H9 (cell line): ENCODE measurements around the gene RELL1. TPM values are rescaled to one million over a fixed set of nuclear protein-coding genes. Genes with fewer than 3 reads are reported as not detected.

Experiments
- DNase-seq: peaks from one replicate; pipeline ENCODE4 v3.0.0-alpha.2; 2017
- H2AFZ ChIP-seq: one replicate; pipeline ENCODE4 v1.6.1; 2013; ENCODE audit warnings: mild to moderate bottlenecking, low read length, control low read depth, moderate library complexity
- H2AK5ac ChIP-seq: 2 replicates; pipeline ENCODE4 v1.6.1; 2013; ENCODE audit warnings: low read length, control low read depth, mixed read lengths; ENCODE audit not compliant: insufficient read length
- H2BK120ac ChIP-seq: one replicate; pipeline ENCODE4 v1.6.1; 2013; ENCODE audit warnings: low read depth, mild to moderate bottlenecking, low read length, control low read depth, inconsistent platforms; ENCODE audit not compliant: poor library complexity, severe bottlenecking
- H2BK12ac ChIP-seq: 2 replicates; pipeline ENCODE4 v1.6.1; 2013; ENCODE audit warnings: low read length, control low read depth, mixed read lengths, low read depth; ENCODE audit not compliant: insufficient read length
- H2BK15ac ChIP-seq: 2 replicates; pipeline ENCODE4 v1.6.1; 2013; ENCODE audit warnings: low read depth, low read length, control low read depth
- H2BK20ac ChIP-seq: one replicate; pipeline ENCODE4 v1.6.1; 2013; ENCODE audit warnings: low read depth, mild to moderate bottlenecking, low read length, control low read depth, inconsistent platforms; ENCODE audit not compliant: poor library complexity, severe bottlenecking
- H2BK5ac ChIP-seq: 2 replicates; pipeline ENCODE4 v1.6.1; 2013; ENCODE audit warnings: low read length, control low read depth, mixed read lengths; ENCODE audit not compliant: insufficient read length
- H3K14ac ChIP-seq: 2 replicates; pipeline ENCODE4 v1.6.1; 2013; ENCODE audit warnings: low read length, control low read depth; ENCODE audit not compliant: insufficient read depth
- H3K18ac ChIP-seq: 2 replicates; pipeline ENCODE4 v1.6.1; 2013; ENCODE audit warnings: low read depth, mild to moderate bottlenecking, mixed read lengths, low read length, control low read depth; ENCODE audit not compliant: insufficient read length
- H3K23ac ChIP-seq: 2 replicates; pipeline ENCODE4 v1.6.1; 2013; ENCODE audit warnings: low read length, control low read depth, mixed read lengths, low read depth; ENCODE audit not compliant: insufficient read length
- H3K23me2 ChIP-seq: 2 replicates; pipeline ENCODE4 v1.6.1; 2013; ENCODE audit warnings: low read depth, mild to moderate bottlenecking, mixed read lengths, low read length, control low read depth; ENCODE audit not compliant: insufficient read length, poor library complexity, severe bottlenecking
- H3K27ac ChIP-seq: 2 replicates; pipeline ENCODE4 v1.5.1; 2013; ENCODE audit warnings: low read length, control low read depth, mixed read lengths, low read depth; ENCODE audit not compliant: insufficient read length
- H3K27me3 ChIP-seq: 2 replicates; pipeline ENCODE4 v1.6.1; 2013; ENCODE audit warnings: low read length, control low read depth, inconsistent platforms; ENCODE audit not compliant: insufficient read depth
- H3K4ac ChIP-seq: 2 replicates; pipeline ENCODE4 v1.6.1; 2013; ENCODE audit warnings: low read depth, mild to moderate bottlenecking, control low read depth, inconsistent platforms, low read length, moderate library complexity
- H3K4me1 ChIP-seq: 2 replicates; pipeline ENCODE4 v1.6.1; 2013; ENCODE audit warnings: low read length, control low read depth, inconsistent platforms; ENCODE audit not compliant: insufficient read depth
- H3K4me2 ChIP-seq: 2 replicates; pipeline ENCODE4 v1.6.1; 2013; ENCODE audit warnings: low read length, control low read depth, mixed read lengths; ENCODE audit not compliant: insufficient read length, insufficient read depth
- H3K56ac ChIP-seq: 2 replicates; pipeline ENCODE4 v1.6.1; 2013; ENCODE audit warnings: low read depth, mild to moderate bottlenecking, mixed read lengths, low read length, control low read depth; ENCODE audit not compliant: insufficient read length
- H3K79me1 ChIP-seq: 2 replicates; pipeline ENCODE4 v1.6.1; 2013; ENCODE audit warnings: low read depth, mild to moderate bottlenecking, moderate library complexity, low read length, control low read depth, inconsistent platforms; ENCODE audit not compliant: insufficient read depth, poor library complexity, severe bottlenecking
- H3K79me2 ChIP-seq: 2 replicates; pipeline ENCODE4 v1.6.1; 2013; ENCODE audit warnings: low read length, control low read depth, inconsistent platforms; ENCODE audit not compliant: insufficient read depth
- H3K9ac ChIP-seq: 2 replicates; pipeline ENCODE4 v1.6.1; 2013; ENCODE audit warnings: low read length, control low read depth, mixed read lengths; ENCODE audit not compliant: insufficient read length; ENCODE audit errors: extremely low read depth
- H3K9me3 ChIP-seq: one replicate; pipeline ENCODE4 v1.6.1; 2013; ENCODE audit warnings: low read depth, low read length, inconsistent platforms; ENCODE audit not compliant: control insufficient read depth
- H3T11ph ChIP-seq: one replicate; pipeline ENCODE4 v1.6.1; 2013; ENCODE audit warnings: mild to moderate bottlenecking, low read length, control low read depth, inconsistent platforms
- H4K20me1 ChIP-seq: one replicate; pipeline ENCODE4 v1.6.1; 2013; ENCODE audit not compliant: control insufficient read depth, insufficient read length, insufficient read depth
- H4K5ac ChIP-seq: 2 replicates; pipeline ENCODE4 v1.6.1; 2013; ENCODE audit warnings: low read depth, mild to moderate bottlenecking, mixed read lengths, low read length, control low read depth; ENCODE audit not compliant: insufficient read length
- H4K8ac ChIP-seq: replicated peaks from 2 replicates; pipeline ENCODE4 v1.6.1; 2013; ENCODE audit warnings: low read length, control low read depth, mixed read lengths, low read depth; ENCODE audit not compliant: insufficient read length
- H4K91ac ChIP-seq: 2 replicates; pipeline ENCODE4 v1.6.1; 2013; ENCODE audit warnings: low read depth, mild to moderate bottlenecking, moderate library complexity, mixed read lengths, low read length, control low read depth; ENCODE audit not compliant: insufficient read length
- H3K27ac Mint-ChIP-seq, 3 experiments: 2 replicates in 2 of 3; 3 replicates in 1 of 3; pipeline ENCODE4 v1.8.0; 2020 to 2021; ENCODE audit warnings: mixed read lengths in 3 of 3, mild to moderate bottlenecking in 1 of 3, moderate library complexity in 1 of 3
- H3K27me3 Mint-ChIP-seq: 2 replicates; pipeline ENCODE4 v1.8.0; 2021; ENCODE audit warnings: low read depth, mild to moderate bottlenecking, moderate library complexity, mixed read lengths
- H3K36me3 Mint-ChIP-seq, 3 experiments: 2 replicates in 2 of 3; 3 replicates in 1 of 3; pipeline ENCODE4 v1.8.0; 2020 to 2021; ENCODE audit warnings: low read depth in 3 of 3, mixed read lengths in 3 of 3; ENCODE audit not compliant: insufficient read depth in 1 of 3
- H3K4me1 Mint-ChIP-seq, 2 experiments: 2 replicates each; pipeline ENCODE4 v1.8.0; 2020; ENCODE audit warnings: mixed read lengths in 2 of 2
- H3K4me3 Mint-ChIP-seq, 2 experiments: 2 replicates in 1 of 2; 3 replicates in 1 of 2; pipeline ENCODE4 v1.8.0; 2020 to 2021; ENCODE audit warnings: mild to moderate bottlenecking in 2 of 2, mixed read lengths in 2 of 2, moderate library complexity in 1 of 2
- H3K9me3 Mint-ChIP-seq, 2 experiments: 2 replicates in 1 of 2; 3 replicates in 1 of 2; pipeline ENCODE4 v1.8.0; 2020; ENCODE audit warnings: mild to moderate bottlenecking in 2 of 2, mixed read lengths in 2 of 2, moderate library complexity in 1 of 2
- CTCF ChIP-seq: fragments of 200-600 bp; sonication (generic); conservative IDR thresholded peaks from 3 replicates; pipeline ENCODE4 v1.8.0; 2021; ENCODE audit warnings: antibody characterized with exemption, mild to moderate bottlenecking
- WGBS: extraction: QIAGEN DNeasy Blood & Tissue Kit; methylation state at CpG from one replicate; pipeline ENCODE4 v1.1.7; 2013; ENCODE audit warnings: missing lambda C conversion rate, low lambda C conversion rate, mixed read lengths; ENCODE audit not compliant: insufficient read length; ENCODE audit errors: extremely low coverage; 5-methylcytosine and 5-hydroxymethylcytosine counted together
- total RNA-seq: library from RNA; stranded (reverse); gene quantifications from 2 replicates; pipeline ENCODE4 v1.2.1, GENCODE V29; 2021

Gene RELL1
- total RNA-seq, 1 experiment from 2014 or later: 10.8 TPM

GRCh38 chr4:37687194-37687562, 1.0 kb upstream of the RELL1 start:
- Histone ChIP-seq H3K18ac (no peak overlapping the region), H2AFZ (no peak overlapping the region), H4K8ac (no peak overlapping the region), H3K9ac (no peak overlapping the region), H3K23ac (no peak overlapping the region), H2BK20ac (no peak overlapping the region), H2BK120ac (no peak overlapping the region), H3K56ac (no peak overlapping the region), H3K79me1 (no peaks in the 10 kb centered on the region), H4K91ac (no peak overlapping the region), H2BK5ac (no peak overlapping the region), H3K4ac (no peak overlapping the region), H3K14ac (no peak overlapping the region), H3K79me2 (no peaks in the 10 kb centered on the region), H3K4me2 (peak overlapping the region; percentile 62), H3K23me2 (no peaks in the 10 kb centered on the region), H4K20me1 (no peaks in the 10 kb centered on the region), H3K27ac (no peak overlapping the region), H3K9me3 (no peaks in the 10 kb centered on the region), H2AK5ac (no peak overlapping the region), H4K5ac (no peak overlapping the region), H3T11ph (no peak overlapping the region), H2BK12ac (no peak overlapping the region), H2BK15ac (no peak overlapping the region), H3K4me1 (no peaks in the 10 kb centered on the region), H3K27me3 (no peaks in the 10 kb centered on the region)
- no peak for DNase-seq
- no peak for TF ChIP-seq CTCF
- WGBS: no CpG with 5 or more reads among the region's 9 CpGs
- peaks cover 28 to 30% of the 10 kb centered on the region in 2 experiments for H3K4me1 Mint-ChIP-seq
- H3K27ac Mint-ChIP-seq: no peak overlapping the region
- H3K27me3 Mint-ChIP-seq: peaks cover 25% of the 10 kb centered on the region
- no peaks in the 10 kb centered on the region for H3K9me3 Mint-ChIP-seq
- H3K36me3 Mint-ChIP-seq: peaks cover 2 to 7% (median 5%) of the 10 kb centered on the region in 3 experiments; a peak in 5 of 7 replicates
- H3K4me3 Mint-ChIP-seq: peak overlapping the region; percentile 70 to 74
